ENCODE measurements around the gene GIPC3. TPM values are rescaled to one million over a fixed set of nuclear protein-coding genes. Genes with fewer than 3 reads are reported as not detected.

Gene GIPC3
- total RNA-seq, 4 donors from 2014 or later, result 0.78 to 2.2 (median 0.97) TPM

DNA sequence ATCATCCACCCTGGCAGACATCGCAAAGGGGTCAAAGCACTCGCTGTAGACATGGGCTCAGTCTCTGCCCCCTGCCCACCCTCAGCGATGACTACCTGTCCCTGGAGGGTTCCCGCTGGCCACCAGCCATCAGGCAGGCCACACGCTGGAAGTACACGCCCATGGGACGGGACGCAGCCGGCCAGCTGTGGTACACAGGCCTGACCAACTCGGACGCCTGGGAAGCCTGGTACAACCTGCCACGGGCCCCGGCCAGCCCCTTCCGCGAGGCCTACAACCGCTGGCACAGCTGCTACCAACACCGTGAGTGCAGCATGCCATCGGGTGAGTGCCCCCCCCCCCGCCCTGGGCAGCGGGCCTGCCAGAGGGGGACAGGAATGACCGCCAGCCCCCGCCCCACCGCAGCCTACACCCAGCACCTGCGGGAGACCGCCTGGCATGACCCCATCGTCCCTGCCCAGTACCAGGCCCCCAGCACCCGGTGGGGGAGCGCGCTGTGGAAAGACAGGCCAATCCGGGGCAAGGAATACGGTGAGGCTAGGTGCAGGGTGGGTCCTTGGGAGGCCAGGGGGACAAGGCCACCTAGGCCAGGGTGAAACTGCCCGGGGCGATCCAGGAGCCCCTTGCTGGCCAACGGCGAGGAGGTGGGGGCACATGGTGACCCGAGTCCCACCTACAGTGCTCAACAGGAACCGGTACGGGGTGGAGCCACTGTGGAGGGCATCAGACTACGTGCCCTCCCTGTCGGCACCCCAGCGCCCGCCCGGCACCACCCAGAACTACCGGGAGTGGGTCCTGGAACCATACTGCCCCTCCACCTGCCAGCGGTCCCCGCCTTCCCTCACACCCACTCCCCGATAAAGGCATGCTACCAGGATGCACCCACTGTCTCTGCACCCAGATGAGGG is 41.9 kb upstream of the GIPC3 start:
- DNase-seq, result no peak
- no peak overlapping the region for H3K4me3 ChIP-seq (replicated peaks in 1 of 3)
- 88 to 91% methylated on average over 24 to 26 of the region's 47 CpGs for WGBS, 2 donors
- intact Hi-C loops (cut with DNase I), result loop anchor here (2.0 kb wide), 1 partner anchor 75 kb away; no protein-coding TSS in a partner anchor
- H3K9me3 ChIP-seq, result no peaks in the 10 kb centered on the region
- no peaks in the 10 kb centered on the region for H3K36me3 ChIP-seq
- TF ChIP-seq, protein P1, sequence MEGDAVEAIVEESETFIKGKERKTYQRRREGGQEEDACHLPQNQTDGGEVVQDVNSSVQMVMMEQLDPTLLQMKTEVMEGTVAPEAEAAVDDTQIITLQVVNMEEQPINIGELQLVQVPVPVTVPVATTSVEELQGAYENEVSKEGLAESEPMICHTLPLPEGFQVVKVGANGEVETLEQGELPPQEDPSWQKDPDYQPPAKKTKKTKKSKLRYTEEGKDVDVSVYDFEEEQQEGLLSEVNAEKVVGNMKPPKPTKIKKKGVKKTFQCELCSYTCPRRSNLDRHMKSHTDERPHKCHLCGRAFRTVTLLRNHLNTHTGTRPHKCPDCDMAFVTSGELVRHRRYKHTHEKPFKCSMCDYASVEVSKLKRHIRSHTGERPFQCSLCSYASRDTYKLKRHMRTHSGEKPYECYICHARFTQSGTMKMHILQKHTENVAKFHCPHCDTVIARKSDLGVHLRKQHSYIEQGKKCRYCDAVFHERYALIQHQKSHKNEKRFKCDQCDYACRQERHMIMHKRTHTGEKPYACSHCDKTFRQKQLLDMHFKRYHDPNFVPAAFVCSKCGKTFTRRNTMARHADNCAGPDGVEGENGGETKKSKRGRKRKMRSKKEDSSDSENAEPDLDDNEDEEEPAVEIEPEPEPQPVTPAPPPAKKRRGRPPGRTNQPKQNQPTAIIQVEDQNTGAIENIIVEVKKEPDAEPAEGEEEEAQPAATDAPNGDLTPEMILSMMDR (IDR thresholded peaks at IDR 0.05), result no peak
- no peaks in the 10 kb centered on the region for H3K4me1 ChIP-seq
- H3K27me3 ChIP-seq, result no peaks in the 10 kb centered on the region
- no peak overlapping the region for H3K27ac ChIP-seq

DNA sequence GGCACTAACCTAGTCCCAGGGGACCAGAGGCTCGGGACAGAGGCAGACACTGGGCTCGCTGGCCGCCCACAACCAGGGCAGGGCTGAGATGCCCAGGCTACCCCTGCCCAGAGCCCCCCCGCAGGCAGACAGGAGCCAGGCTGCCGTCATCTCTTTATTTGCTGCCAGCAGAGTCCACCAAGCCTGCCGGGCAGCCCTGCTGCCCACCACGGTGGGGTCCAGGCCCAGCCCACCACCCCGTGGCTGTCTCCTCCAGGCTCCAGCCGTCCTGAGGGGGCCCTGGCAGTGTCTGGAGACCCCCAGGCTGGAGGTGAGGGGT is 41.3 kb upstream of the GIPC3 start:
- no peaks in the 10 kb centered on the region for H3K9me3 ChIP-seq
- intact Hi-C loops (cut with DNase I), result loop anchor here (2.0 kb wide), 1 partner anchor 75 kb away; no protein-coding TSS in a partner anchor
- no peak overlapping the region for H3K4me3 ChIP-seq (replicated peaks in 1 of 3)
- TF ChIP-seq, protein P1 (IDR thresholded peaks at IDR 0.05), result no peak
- 89 to 100% methylated on average over 1 to 9 of the region's 9 CpGs for WGBS, 2 donors
- H3K4me1 ChIP-seq, result no peaks in the 10 kb centered on the region
- no peaks in the 10 kb centered on the region for H3K27me3 ChIP-seq
- H3K36me3 ChIP-seq, result no peaks in the 10 kb centered on the region
- DNase-seq, result no peak
- no peak overlapping the region for H3K27ac ChIP-seq

DNA sequence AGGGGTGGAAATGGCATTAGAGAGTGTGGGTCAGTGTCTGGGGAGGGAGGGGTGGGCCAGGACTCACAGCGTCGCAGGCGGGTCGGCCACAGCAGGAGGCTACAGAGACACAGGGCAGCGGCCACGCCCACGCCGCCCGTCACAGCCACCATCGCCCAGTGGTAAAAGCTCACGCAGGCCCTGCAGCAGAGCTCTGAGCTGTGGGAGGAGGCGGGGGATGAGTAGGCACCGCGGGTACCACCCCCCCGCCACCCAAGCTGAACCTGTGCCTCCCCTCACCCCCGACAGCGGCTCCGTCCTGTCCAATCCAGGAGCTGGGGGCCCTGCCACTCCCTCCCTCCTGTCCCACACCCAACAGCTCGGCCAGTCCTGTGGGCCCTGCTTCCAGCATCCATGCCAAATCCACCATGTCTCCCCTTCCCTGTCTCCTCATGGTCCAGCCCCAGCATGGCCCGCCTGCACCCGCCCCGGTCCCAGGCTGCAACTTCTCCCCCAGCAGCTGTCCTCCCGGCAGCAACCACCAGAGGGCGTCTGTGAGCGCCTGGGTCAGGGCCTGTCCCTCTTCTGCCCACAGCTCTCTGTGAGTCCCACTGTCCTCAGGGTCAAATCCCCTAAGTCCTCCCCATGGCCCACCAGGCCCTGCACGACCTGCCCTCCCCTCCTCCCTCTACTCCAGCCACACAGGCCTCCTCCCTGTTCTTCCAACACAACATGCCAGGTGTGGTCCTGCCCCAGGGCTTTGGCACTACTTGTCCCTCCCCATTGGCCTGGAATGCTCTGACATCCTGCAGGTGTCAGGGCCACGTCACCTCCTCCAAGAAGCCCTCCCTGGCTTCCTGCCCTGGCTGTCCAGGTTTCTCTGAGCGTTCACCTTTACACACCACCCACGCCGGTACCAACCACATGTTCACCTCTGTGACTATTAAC is 40.3 kb upstream of the GIPC3 start:
- TF ChIP-seq, protein P1 (IDR thresholded peaks at IDR 0.05), result peak; percentile 63 to 92 (median 77)
- TF ChIP-seq POLR2A (IDR thresholded peaks at IDR 0.05), result no peak
- Histone ChIP-seq H3K4me3 (replicated peaks in 1 of 3) (no peak overlapping the region), H3K9me3 (no peaks in the 10 kb centered on the region), H3K27me3 (no peaks in the 10 kb centered on the region), H3K27ac (no peak overlapping the region), H3K4me1 (no peaks in the 10 kb centered on the region), H3K36me3 (no peaks in the 10 kb centered on the region)
- intact Hi-C loops (cut with DNase I), result loop anchor here (2.0 kb wide), 1 partner anchor 74 kb away; no protein-coding TSS in a partner anchor
- peak; percentile 49 to 60 for DNase-seq
- 67 to 78% methylated on average over 18 to 24 of the region's 30 CpGs for WGBS, 2 donors

DNA sequence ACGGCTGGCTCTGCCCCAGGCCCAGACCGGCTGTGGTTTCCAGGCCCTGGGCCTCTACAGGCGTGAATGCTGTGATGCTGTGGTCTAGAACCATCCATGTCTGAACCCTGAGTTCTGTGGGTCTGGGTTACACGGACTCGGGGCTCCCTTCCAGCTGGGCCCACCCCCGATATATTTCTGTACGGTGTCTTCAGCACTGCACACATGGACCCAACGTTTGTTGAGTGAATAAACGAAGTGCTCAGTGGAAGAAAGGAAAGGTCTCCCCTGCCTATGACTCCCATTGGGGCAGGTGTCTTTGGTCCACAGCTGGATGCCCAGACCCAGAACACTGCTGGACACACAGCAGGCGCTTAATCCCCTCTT is 39.6 kb upstream of the GIPC3 start:
- TF ChIP-seq, protein P1 (IDR thresholded peaks at IDR 0.05), result no peak
- no peak for TF ChIP-seq POLR2A (IDR thresholded peaks at IDR 0.05)
- WGBS, 2 donors, result 78 to 83% methylated on average over 10 of the region's 10 CpGs

More for the DNA sequence above, 39.6 kb upstream of the GIPC3 start:
- Histone ChIP-seq H3K9me3 (no peaks in the 10 kb centered on the region), H3K27ac (no peak overlapping the region), H3K27me3 (no peaks in the 10 kb centered on the region), H3K4me3 (replicated peaks in 1 of 3) (no peak overlapping the region), H3K36me3 (no peaks in the 10 kb centered on the region), H3K4me1 (no peaks in the 10 kb centered on the region)
- intact Hi-C loops (cut with DNase I), result loop anchor here (2.0 kb wide), 1 partner anchor 73 kb away; no protein-coding TSS in a partner anchor
- DNase-seq, result no peak

Data from thyroid gland (tissue), 4 donors.